GM23248 (cell line): ENCODE data around the gene GLRX5.

ENCODE experiments used
- EZH2 ChIP-seq: fragments of 200-600 bp; sonication (generic); IDR thresholded peaks from 2 replicates; pipeline ENCODE4 v1.6.1; 2018; ENCODE audit warnings: antibody characterized with exemption, mild to moderate bottlenecking; ENCODE audit not compliant: insufficient read depth, poor library complexity, severe bottlenecking
- EZH2phosphoT487 ChIP-seq: fragments of 200-600 bp; sonication (generic); IDR thresholded peaks from 2 replicates; pipeline ENCODE4 v1.6.1; 2018; ENCODE audit warnings: antibody characterized with exemption, moderate library complexity, mild to moderate bottlenecking, low read depth; ENCODE audit not compliant: insufficient read depth

- TF ChIP-seq EZH2, result no peak
- no peak for TF ChIP-seq EZH2phosphoT487
These were observed 15.1 kb downstream of the GLRX5 start for GRCh38 chr14:95549656-95550585.
